HEK293 (cell line): ENCODE measurements around the gene APCDD1.

Source experiments
- CTCF ChIA-PET: fragments of 350-600 bp; formaldehyde crosslinking; extraction: SDS; loops from one replicate; lab custom pipeline; 2021; ENCODE audit warnings: antibody characterized with exemption; lab: Yijun Ruan, JAX
- POLR2A ChIA-PET: fragments of 300-600 bp; formaldehyde crosslinking; extraction: SDS; loops from one replicate; lab custom pipeline; 2020; ENCODE audit warnings: antibody characterized with exemption, inconsistent platforms; lab: Yijun Ruan, JAX
- H3K27ac ChIP-seq: fragments of 200-500 bp; sonication (Bioruptor generic); 2 replicates; pipeline ENCODE4 v1.5.1; 2014; ENCODE audit warnings: low read depth, low read length, control low read depth, inconsistent platforms; ENCODE audit errors: extremely low read depth
- H3K36me3 ChIP-seq, 2 experiments: fragments of 200-500 bp in 1 of 2; sonication (Bioruptor generic) in 1 of 2; 1 replicate in 1 of 2; 2 replicates in 1 of 2; pipeline ENCODE4 v1.5.1; 2014 to 2017; ENCODE audit warnings: inconsistent platforms in 2 of 2, low read length in 2 of 2; ENCODE audit not compliant: control insufficient read depth in 2 of 2, insufficient read depth in 1 of 2
- H3K4me1 ChIP-seq: fragments of 200-500 bp; sonication (Bioruptor generic); 2 replicates; pipeline ENCODE4 v1.5.1; 2014; ENCODE audit warnings: mild to moderate bottlenecking, low read length, inconsistent platforms; ENCODE audit not compliant: control insufficient read depth, insufficient read depth
- H3K4me3 ChIP-seq: 2 replicates; pipeline ENCODE4 v1.5.1; 2011; ENCODE audit warnings: low read depth, mild to moderate bottlenecking, control low read depth, low read length, moderate library complexity
- H3K9me3 ChIP-seq: fragments of 200-500 bp; sonication (Bioruptor generic); 2 replicates; pipeline ENCODE4 v1.5.1; 2014; ENCODE audit warnings: low read depth, low read length, inconsistent platforms; ENCODE audit not compliant: control insufficient read depth, insufficient read depth
- EGR2 ChIP-seq: fragments of 450-650 bp; formaldehyde crosslinking; IDR thresholded peaks from 2 replicates; pipeline ENCODE4 v1.5.1; 2016; ENCODE audit warnings: low read depth, missing biosample characterization, missing genetic modification characterization
- FEZF1 ChIP-seq: fragments of 450-650 bp; formaldehyde crosslinking; IDR thresholded peaks from 2 replicates; pipeline ENCODE4 v1.5.1; 2016; ENCODE audit warnings: missing biosample characterization, missing genetic modification characterization
- GLIS2 ChIP-seq: fragments of 450-650 bp; formaldehyde crosslinking; IDR thresholded peaks from 2 replicates; pipeline ENCODE4 v1.5.1; 2016; ENCODE audit warnings: missing biosample characterization, missing genetic modification characterization
- KLF1 ChIP-seq: fragments of 450-650 bp; formaldehyde crosslinking; IDR thresholded peaks from 2 replicates; pipeline ENCODE4 v1.5.1; 2016; ENCODE audit warnings: missing biosample characterization, missing genetic modification characterization
- KLF10 ChIP-seq: fragments of 450-650 bp; IDR thresholded peaks from 2 replicates; pipeline ENCODE4 v1.5.1; 2018; ENCODE audit warnings: missing biosample characterization, mild to moderate bottlenecking, missing genetic modification characterization
- KLF8 ChIP-seq: fragments of 450-650 bp; formaldehyde crosslinking; IDR thresholded peaks from 2 replicates; pipeline ENCODE4 v1.5.1; 2016; ENCODE audit warnings: missing biosample characterization, missing genetic modification characterization
- KLF9 ChIP-seq: fragments of 450-650 bp; formaldehyde crosslinking; IDR thresholded peaks from 2 replicates; pipeline ENCODE4 v1.5.1; 2016; ENCODE audit warnings: missing biosample characterization, missing genetic modification characterization, low read depth
- SP3 ChIP-seq: fragments of 450-650 bp; formaldehyde crosslinking; IDR thresholded peaks from 2 replicates; pipeline ENCODE4 v1.5.1; 2016; ENCODE audit warnings: missing biosample characterization, missing genetic modification characterization
- SP7 ChIP-seq: fragments of 450-650 bp; formaldehyde crosslinking; IDR thresholded peaks from 2 replicates; pipeline ENCODE4 v1.5.1; 2016; ENCODE audit warnings: missing biosample characterization, missing genetic modification characterization
- TCF7L2 ChIP-seq: IDR thresholded peaks from 2 replicates; pipeline ENCODE4 v1.6.1; 2011; ENCODE audit warnings: low read depth, mild to moderate bottlenecking, inconsistent platforms, low read length, moderate library complexity, borderline replicate concordance
- ZFHX2 ChIP-seq: fragments of 450-650 bp; formaldehyde crosslinking; conservative IDR thresholded peaks from 2 replicates; pipeline ENCODE4 v1.5.1; 2016; ENCODE audit warnings: missing biosample characterization, missing genetic modification characterization
- ZNF16 ChIP-seq: fragments of 450-650 bp; formaldehyde crosslinking; IDR thresholded peaks from 2 replicates; pipeline ENCODE4 v1.5.1; 2016; ENCODE audit warnings: low read depth, missing biosample characterization, missing genetic modification characterization
- ZNF202 ChIP-seq: fragments of 450-650 bp; formaldehyde crosslinking; IDR thresholded peaks from 2 replicates; pipeline ENCODE4 v1.5.1; 2016; ENCODE audit warnings: missing biosample characterization, missing genetic modification characterization, borderline replicate concordance
- ZNF223 ChIP-seq: fragments of 450-650 bp; formaldehyde crosslinking; IDR thresholded peaks from 2 replicates; pipeline ENCODE4 v1.5.1; 2016; ENCODE audit warnings: missing biosample characterization, missing genetic modification characterization
- ZNF366 ChIP-seq: fragments of 450-650 bp; formaldehyde crosslinking; conservative IDR thresholded peaks from 2 replicates; pipeline ENCODE4 v1.5.1; 2016; ENCODE audit warnings: missing biosample characterization, missing genetic modification characterization
- ZNF521 ChIP-seq: fragments of 450-650 bp; formaldehyde crosslinking; IDR thresholded peaks from 2 replicates; pipeline ENCODE4 v1.5.1; 2017; ENCODE audit warnings: missing biosample characterization, mild to moderate bottlenecking, missing genetic modification characterization
- ZNF555 ChIP-seq: fragments of 450-650 bp; formaldehyde crosslinking; conservative IDR thresholded peaks from 2 replicates; pipeline ENCODE4 v1.5.1; 2017; ENCODE audit warnings: missing biosample characterization, mild to moderate bottlenecking, missing genetic modification characterization, inconsistent platforms
- ZNF660 ChIP-seq: fragments of 450-650 bp; IDR thresholded peaks from 2 replicates; pipeline ENCODE4 v1.5.1; 2018; ENCODE audit warnings: missing biosample characterization, mild to moderate bottlenecking, missing genetic modification characterization
- ZNF777 ChIP-seq: fragments of 450-650 bp; formaldehyde crosslinking; IDR thresholded peaks from 2 replicates; pipeline ENCODE4 v1.5.1; 2017; ENCODE audit warnings: missing biosample characterization, missing genetic modification characterization, borderline replicate concordance
- TF ChIP-seq, protein P1 (sequence below): fragments of 450-650 bp; formaldehyde crosslinking; IDR thresholded peaks from 2 replicates; pipeline ENCODE4 v1.5.1; 2017; ENCODE audit warnings: missing biosample characterization, missing genetic modification characterization
- TF ChIP-seq, protein P2 (sequence below): fragments of 450-650 bp; formaldehyde crosslinking; IDR thresholded peaks from 2 replicates; pipeline ENCODE4 v1.5.1; 2017; ENCODE audit warnings: missing biosample characterization, missing genetic modification characterization
- TF ChIP-seq, protein P3 (sequence below): fragments of 450-650 bp; formaldehyde crosslinking; IDR thresholded peaks from 2 replicates; pipeline ENCODE4 v1.5.1; 2016; ENCODE audit warnings: missing biosample characterization, missing genetic modification characterization
- TF ChIP-seq, protein P4 (sequence below): fragments of 450-650 bp; formaldehyde crosslinking; IDR thresholded peaks from 2 replicates; pipeline ENCODE4 v1.5.1; 2016; ENCODE audit warnings: missing biosample characterization, missing genetic modification characterization
- TF ChIP-seq, protein P5 (sequence below): fragments of 450-650 bp; formaldehyde crosslinking; IDR thresholded peaks from 2 replicates; pipeline ENCODE4 v1.5.1; 2016; ENCODE audit warnings: missing biosample characterization, missing genetic modification characterization

The APCDD1 gene

DNA sequence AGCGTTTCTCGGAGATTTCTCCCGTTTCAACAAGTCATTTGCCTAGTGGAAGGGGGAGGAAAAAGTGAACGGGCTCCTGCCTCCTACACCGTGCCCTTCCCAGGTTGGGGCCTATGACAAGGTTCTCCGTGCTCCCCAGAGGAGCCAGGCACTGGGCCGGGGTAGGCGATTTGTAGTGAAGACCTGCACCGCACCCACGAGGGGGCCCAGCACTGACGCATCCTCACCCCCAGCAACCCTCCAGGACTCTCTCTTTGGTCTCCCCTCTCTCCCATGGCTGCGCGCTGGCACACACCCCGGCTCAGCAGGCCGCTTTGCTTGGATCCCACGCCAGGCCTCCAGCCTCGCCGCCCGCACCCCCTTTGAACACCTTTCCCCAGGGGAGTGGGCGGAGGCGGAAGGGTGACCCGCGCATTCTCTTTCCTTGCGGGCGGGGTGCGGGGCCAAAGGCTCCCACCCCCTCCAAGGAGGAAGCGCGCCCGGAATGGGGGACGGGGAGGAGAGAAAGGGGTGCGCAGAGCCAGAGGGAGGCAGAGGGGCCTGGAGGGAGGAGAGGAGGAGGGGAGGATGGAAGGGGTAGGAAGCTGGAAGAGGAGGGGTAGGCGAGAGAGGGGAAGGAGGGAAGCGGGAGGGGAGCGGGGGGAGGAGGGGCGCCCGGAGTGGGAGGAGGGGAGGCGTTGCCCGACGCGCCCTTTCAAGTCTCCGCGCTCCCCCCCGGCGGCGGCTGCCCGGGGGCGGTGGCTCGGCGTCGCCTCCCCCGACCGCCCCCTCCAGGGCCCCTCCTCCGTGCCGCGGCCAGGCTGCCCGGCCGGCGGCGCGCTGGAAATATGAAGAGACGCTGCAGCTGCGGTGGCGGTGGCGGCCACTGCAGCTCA is at the start of gene APCDD1:
APCDD1 (plus strand) TSS at position 830 of the 875 bp plus-strand sequence. CDS start 347 bp downstream, outside the sequence.
- Histone ChIP-seq H3K9me3 (no peaks in the 10 kb centered on the region), H3K36me3 (no peaks in the 10 kb centered on the region), H3K4me3 (peak within 1 kb of the TSS; percentile 53), H3K27ac (peak within 1 kb of the TSS; percentile 88), H3K4me1 (peaks cover 40% of the 10 kb centered on the region)
- no peak for TF ChIP-seq ZNF521
- peak; percentile 41; the same call in 1 of the 2 replicates for TF ChIP-seq ZNF366 (tag by site-specific recombination)
- TF ChIP-seq ZNF777 (tag by site-specific recombination) = peak; percentile 47; the same call in 1 of the 2 replicates
- peak; percentile 94 for TF ChIP-seq ZNF223
- TF ChIP-seq EGR2 = peak; percentile 76
- TF ChIP-seq KLF1 = peak; percentile 94
- TF ChIP-seq KLF10 (tag by site-specific recombination) = peak; percentile 42; the same call in 1 of the 2 replicates
- peak; percentile 22; the same call in 1 of the 2 replicates for TF ChIP-seq SP7 (tag by site-specific recombination)
- TF ChIP-seq, protein P1, sequence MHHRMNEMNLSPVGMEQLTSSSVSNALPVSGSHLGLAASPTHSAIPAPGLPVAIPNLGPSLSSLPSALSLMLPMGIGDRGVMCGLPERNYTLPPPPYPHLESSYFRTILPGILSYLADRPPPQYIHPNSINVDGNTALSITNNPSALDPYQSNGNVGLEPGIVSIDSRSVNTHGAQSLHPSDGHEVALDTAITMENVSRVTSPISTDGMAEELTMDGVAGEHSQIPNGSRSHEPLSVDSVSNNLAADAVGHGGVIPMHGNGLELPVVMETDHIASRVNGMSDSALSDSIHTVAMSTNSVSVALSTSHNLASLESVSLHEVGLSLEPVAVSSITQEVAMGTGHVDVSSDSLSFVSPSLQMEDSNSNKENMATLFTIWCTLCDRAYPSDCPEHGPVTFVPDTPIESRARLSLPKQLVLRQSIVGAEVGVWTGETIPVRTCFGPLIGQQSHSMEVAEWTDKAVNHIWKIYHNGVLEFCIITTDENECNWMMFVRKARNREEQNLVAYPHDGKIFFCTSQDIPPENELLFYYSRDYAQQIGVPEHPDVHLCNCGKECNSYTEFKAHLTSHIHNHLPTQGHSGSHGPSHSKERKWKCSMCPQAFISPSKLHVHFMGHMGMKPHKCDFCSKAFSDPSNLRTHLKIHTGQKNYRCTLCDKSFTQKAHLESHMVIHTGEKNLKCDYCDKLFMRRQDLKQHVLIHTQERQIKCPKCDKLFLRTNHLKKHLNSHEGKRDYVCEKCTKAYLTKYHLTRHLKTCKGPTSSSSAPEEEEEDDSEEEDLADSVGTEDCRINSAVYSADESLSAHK (tag by site-specific recombination) = no peak
- TF ChIP-seq, protein P2, sequence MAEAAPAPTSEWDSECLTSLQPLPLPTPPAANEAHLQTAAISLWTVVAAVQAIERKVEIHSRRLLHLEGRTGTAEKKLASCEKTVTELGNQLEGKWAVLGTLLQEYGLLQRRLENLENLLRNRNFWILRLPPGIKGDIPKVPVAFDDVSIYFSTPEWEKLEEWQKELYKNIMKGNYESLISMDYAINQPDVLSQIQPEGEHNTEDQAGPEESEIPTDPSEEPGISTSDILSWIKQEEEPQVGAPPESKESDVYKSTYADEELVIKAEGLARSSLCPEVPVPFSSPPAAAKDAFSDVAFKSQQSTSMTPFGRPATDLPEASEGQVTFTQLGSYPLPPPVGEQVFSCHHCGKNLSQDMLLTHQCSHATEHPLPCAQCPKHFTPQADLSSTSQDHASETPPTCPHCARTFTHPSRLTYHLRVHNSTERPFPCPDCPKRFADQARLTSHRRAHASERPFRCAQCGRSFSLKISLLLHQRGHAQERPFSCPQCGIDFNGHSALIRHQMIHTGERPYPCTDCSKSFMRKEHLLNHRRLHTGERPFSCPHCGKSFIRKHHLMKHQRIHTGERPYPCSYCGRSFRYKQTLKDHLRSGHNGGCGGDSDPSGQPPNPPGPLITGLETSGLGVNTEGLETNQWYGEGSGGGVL (tag by site-specific recombination) = peak; percentile 90
- 0 out of 2 replicates have a peak, but pooled peaks have one; percentile 33 for TF ChIP-seq KLF9 (tag by site-specific recombination)
- peak; percentile 80; the same call in 1 of the 2 replicates for TF ChIP-seq TCF7L2
- no peak for TF ChIP-seq KLF8 (tag by site-specific recombination)
- TF ChIP-seq ZNF660 (tag by site-specific recombination) = no peak
- peak; percentile 34; the same call in 1 of the 2 replicates for TF ChIP-seq GLIS2 (tag by site-specific recombination)
- TF ChIP-seq, protein P3, sequence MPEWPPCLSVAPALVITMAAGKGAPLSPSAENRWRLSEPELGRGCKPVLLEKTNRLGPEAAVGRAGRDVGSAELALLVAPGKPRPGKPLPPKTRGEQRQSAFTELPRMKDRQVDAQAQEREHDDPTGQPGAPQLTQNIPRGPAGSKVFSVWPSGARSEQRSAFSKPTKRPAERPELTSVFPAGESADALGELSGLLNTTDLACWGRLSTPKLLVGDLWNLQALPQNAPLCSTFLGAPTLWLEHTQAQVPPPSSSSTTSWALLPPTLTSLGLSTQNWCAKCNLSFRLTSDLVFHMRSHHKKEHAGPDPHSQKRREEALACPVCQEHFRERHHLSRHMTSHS = no peak
- no peak for TF ChIP-seq ZNF16 (tag by site-specific recombination)
- TF ChIP-seq FEZF1 (tag by site-specific recombination) = peak; percentile 19; the same call in 1 of the 2 replicates
- TF ChIP-seq, protein P4, sequence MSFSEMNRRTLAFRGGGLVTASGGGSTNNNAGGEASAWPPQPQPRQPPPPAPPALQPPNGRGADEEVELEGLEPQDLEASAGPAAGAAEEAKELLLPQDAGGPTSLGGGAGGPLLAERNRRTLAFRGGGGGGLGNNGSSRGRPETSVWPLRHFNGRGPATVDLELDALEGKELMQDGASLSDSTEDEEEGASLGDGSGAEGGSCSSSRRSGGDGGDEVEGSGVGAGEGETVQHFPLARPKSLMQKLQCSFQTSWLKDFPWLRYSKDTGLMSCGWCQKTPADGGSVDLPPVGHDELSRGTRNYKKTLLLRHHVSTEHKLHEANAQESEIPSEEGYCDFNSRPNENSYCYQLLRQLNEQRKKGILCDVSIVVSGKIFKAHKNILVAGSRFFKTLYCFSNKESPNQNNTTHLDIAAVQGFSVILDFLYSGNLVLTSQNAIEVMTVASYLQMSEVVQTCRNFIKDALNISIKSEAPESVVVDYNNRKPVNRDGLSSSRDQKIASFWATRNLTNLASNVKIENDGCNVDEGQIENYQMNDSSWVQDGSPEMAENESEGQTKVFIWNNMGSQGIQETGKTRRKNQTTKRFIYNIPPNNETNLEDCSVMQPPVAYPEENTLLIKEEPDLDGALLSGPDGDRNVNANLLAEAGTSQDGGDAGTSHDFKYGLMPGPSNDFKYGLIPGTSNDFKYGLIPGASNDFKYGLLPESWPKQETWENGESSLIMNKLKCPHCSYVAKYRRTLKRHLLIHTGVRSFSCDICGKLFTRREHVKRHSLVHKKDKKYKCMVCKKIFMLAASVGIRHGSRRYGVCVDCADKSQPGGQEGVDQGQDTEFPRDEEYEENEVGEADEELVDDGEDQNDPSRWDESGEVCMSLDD = peak; percentile 54; the same call in 1 of the 2 replicates
- TF ChIP-seq SP3 (tag by site-specific recombination) = peak; percentile 73
- no peak for TF ChIP-seq ZNF555
- TF ChIP-seq ZNF202 = peak; percentile 50; the same call in 1 of the 2 replicates
- TF ChIP-seq, protein P5, sequence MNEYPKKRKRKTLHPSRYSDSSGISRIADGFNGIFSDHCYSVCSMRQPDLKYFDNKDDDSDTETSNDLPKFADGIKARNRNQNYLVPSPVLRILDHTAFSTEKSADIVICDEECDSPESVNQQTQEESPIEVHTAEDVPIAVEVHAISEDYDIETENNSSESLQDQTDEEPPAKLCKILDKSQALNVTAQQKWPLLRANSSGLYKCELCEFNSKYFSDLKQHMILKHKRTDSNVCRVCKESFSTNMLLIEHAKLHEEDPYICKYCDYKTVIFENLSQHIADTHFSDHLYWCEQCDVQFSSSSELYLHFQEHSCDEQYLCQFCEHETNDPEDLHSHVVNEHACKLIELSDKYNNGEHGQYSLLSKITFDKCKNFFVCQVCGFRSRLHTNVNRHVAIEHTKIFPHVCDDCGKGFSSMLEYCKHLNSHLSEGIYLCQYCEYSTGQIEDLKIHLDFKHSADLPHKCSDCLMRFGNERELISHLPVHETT (tag by site-specific recombination) = no peak
- peak; percentile 95 for TF ChIP-seq ZFHX2
- ChIA-PET POLR2A (interaction anchor here (0.6 to 1.2 kb wide), 3 partner anchors 9 to 396 kb away, joined by 3 read pairs; no protein-coding TSS in a partner anchor), CTCF (no interaction called here)
